SU-DHL-6 (cell line): ENCODE measurements around the gene NPAS3.

Source experiments
- H2AFZ ChIP-seq: fragments of 200-600 bp; sonication (generic); 2 replicates; pipeline ENCODE4 v1.6.1; 2014; ENCODE audit warnings: low read depth, mild to moderate bottlenecking, moderate library complexity, mixed read lengths, antibody characterized with exemption, low read length; ENCODE audit not compliant: severe bottlenecking
- H3F3A ChIP-seq: fragments of 200-600 bp; shearing (Covaris generic); 2 replicates; pipeline ENCODE4 v1.6.0; 2016; ENCODE audit warnings: antibody characterized with exemption, mild to moderate bottlenecking; ENCODE audit not compliant: insufficient read depth
- H3K27ac ChIP-seq: fragments of 200-600 bp; sonication (generic); 2 replicates; pipeline ENCODE4 v1.5.1; 2016; ENCODE audit warnings: low read depth, mild to moderate bottlenecking, low read length, moderate library complexity, mixed read lengths
- H3K27me3 ChIP-seq: fragments of 200-600 bp; sonication (generic), shearing (Covaris generic); 2 replicates; pipeline ENCODE4 v1.6.0; 2014; ENCODE audit warnings: mild to moderate bottlenecking, low read length
- H3K36me3 ChIP-seq: fragments of 200-600 bp; sonication (generic); 2 replicates; pipeline ENCODE4 v1.6.1; 2014; ENCODE audit warnings: mild to moderate bottlenecking, low read length, mixed read lengths
- H3K4me2 ChIP-seq: fragments of 300-600, 200-600 bp; shearing (Covaris generic), sonication (generic); 2 replicates; pipeline ENCODE4 v1.6.0; 2014; ENCODE audit warnings: low read length, low read depth, mild to moderate bottlenecking; ENCODE audit not compliant: poor library complexity, severe bottlenecking
- H3K4me3 ChIP-seq: fragments of 200-600 bp; sonication (generic); 2 replicates; pipeline ENCODE4 v1.5.1; 2014; ENCODE audit warnings: antibody characterized with exemption, low read length, mild to moderate bottlenecking, mixed read lengths; ENCODE audit not compliant: insufficient read depth, poor library complexity, severe bottlenecking
- H3K79me2 ChIP-seq: fragments of 200-600 bp; sonication (generic); 2 replicates; pipeline ENCODE4 v1.6.1; 2014; ENCODE audit warnings: mild to moderate bottlenecking, low read length, moderate library complexity; ENCODE audit not compliant: insufficient read depth
- H3K9ac ChIP-seq: fragments of 200-600 bp; sonication (generic); 2 replicates; pipeline ENCODE4 v1.7.0; 2014; ENCODE audit warnings: mild to moderate bottlenecking, low read length
- H3K9me2 ChIP-seq: fragments of 200-600 bp; sonication (generic); replicated peaks from 2 replicates; pipeline ENCODE4 v1.6.1; 2014; ENCODE audit warnings: low read length; ENCODE audit not compliant: insufficient read depth
- H3K9me3 ChIP-seq: fragments of 200-600 bp; sonication (generic); 2 replicates; pipeline ENCODE4 v1.6.1; 2014; ENCODE audit warnings: low read length, mixed read lengths; ENCODE audit not compliant: insufficient read depth
- H4K20me1 ChIP-seq: fragments of 200-600 bp; sonication (generic); 2 replicates; pipeline ENCODE4 v1.6.1; 2014; ENCODE audit warnings: low read depth, mild to moderate bottlenecking, antibody characterized with exemption, low read length, moderate library complexity, mixed read lengths
- EZH2phosphoT487 ChIP-seq: fragments of 200-600 bp; sonication (generic), shearing (Covaris generic); conservative IDR thresholded peaks from 2 replicates; pipeline ENCODE4 v1.6.1; 2018; ENCODE audit warnings: mild to moderate bottlenecking, antibody characterized with exemption, low read length, moderate library complexity, mixed read lengths
- TF ChIP-seq, protein P1 (sequence below): fragments of 200-600 bp; sonication (generic); IDR thresholded peaks from one replicate; pipeline ENCODE4 v1.5.1; 2017; ENCODE audit warnings: antibody characterized with exemption, mild to moderate bottlenecking, low read length, moderate library complexity; ENCODE audit not compliant: insufficient read depth, poor library complexity, severe bottlenecking

NPAS3 gene

GRCh38 chr14:33675415-33676130 lies 736.9 kb downstream of the NPAS3 start:
- H3F3A ChIP-seq, result no peaks in the 10 kb centered on the region
- TF ChIP-seq, protein P1, sequence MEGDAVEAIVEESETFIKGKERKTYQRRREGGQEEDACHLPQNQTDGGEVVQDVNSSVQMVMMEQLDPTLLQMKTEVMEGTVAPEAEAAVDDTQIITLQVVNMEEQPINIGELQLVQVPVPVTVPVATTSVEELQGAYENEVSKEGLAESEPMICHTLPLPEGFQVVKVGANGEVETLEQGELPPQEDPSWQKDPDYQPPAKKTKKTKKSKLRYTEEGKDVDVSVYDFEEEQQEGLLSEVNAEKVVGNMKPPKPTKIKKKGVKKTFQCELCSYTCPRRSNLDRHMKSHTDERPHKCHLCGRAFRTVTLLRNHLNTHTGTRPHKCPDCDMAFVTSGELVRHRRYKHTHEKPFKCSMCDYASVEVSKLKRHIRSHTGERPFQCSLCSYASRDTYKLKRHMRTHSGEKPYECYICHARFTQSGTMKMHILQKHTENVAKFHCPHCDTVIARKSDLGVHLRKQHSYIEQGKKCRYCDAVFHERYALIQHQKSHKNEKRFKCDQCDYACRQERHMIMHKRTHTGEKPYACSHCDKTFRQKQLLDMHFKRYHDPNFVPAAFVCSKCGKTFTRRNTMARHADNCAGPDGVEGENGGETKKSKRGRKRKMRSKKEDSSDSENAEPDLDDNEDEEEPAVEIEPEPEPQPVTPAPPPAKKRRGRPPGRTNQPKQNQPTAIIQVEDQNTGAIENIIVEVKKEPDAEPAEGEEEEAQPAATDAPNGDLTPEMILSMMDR, result no peak
- no peak for TF ChIP-seq EZH2phosphoT487
- no peak overlapping the region for H3K27ac ChIP-seq
- H4K20me1 ChIP-seq, result no peaks in the 10 kb centered on the region
- H3K9ac ChIP-seq, result no peak overlapping the region
- H3K79me2 ChIP-seq, result no peaks in the 10 kb centered on the region
- H3K9me3 ChIP-seq, result no peaks in the 10 kb centered on the region
- no peaks in the 10 kb centered on the region for H3K9me2 ChIP-seq
- H2AFZ ChIP-seq, result no peak overlapping the region
- no peaks in the 10 kb centered on the region for H3K27me3 ChIP-seq
- no peaks in the 10 kb centered on the region for H3K36me3 ChIP-seq
- H3K4me3 ChIP-seq, result no peak overlapping the region
- H3K4me2 ChIP-seq, result no peak overlapping the region

- TF ChIP-seq, protein P1, result no peak
- TF ChIP-seq EZH2phosphoT487, result no peak
- H3F3A ChIP-seq, result no peaks in the 10 kb centered on the region
- H3K4me2 ChIP-seq, result no peak overlapping the region
- H3K36me3 ChIP-seq, result no peaks in the 10 kb centered on the region
- no peaks in the 10 kb centered on the region for H4K20me1 ChIP-seq
- no peak overlapping the region for H3K4me3 ChIP-seq
- no peaks in the 10 kb centered on the region for H3K27me3 ChIP-seq
- H2AFZ ChIP-seq, result no peak overlapping the region
- no peaks in the 10 kb centered on the region for H3K9me2 ChIP-seq
- H3K9ac ChIP-seq, result no peak overlapping the region
- H3K79me2 ChIP-seq, result no peaks in the 10 kb centered on the region
- no peaks in the 10 kb centered on the region for H3K9me3 ChIP-seq
- no peak overlapping the region for H3K27ac ChIP-seq
These were observed 737.5 kb downstream of the NPAS3 start for GRCh38 chr14:33676135-33676566.

DNA sequence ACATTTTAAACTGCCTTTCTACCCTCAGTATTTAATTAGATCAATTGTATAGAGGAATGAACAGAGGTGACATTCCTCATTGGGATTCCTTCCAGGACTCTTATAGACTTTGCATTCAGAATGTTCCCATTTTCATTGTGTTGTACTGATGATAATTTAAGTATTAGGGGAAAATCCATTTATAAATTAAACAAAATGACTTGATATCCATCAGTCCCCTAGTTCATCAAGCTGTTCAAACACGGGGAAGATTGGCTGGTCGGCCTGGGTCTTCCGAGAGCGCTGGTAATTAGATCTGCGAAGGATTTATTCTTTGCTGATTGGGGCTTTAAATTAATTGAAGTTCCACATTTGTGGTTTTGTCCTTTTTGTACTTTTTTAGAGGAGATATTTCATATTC lies 738.2 kb downstream of the NPAS3 start:
- Histone ChIP-seq H2AFZ (no peak overlapping the region), H3K36me3 (no peaks in the 10 kb centered on the region), H3K4me2 (no peak overlapping the region), H3K79me2 (no peaks in the 10 kb centered on the region), H3K27ac (no peak overlapping the region), H3K9ac (no peak overlapping the region), H3K4me3 (no peak overlapping the region), H3K9me2 (no peaks in the 10 kb centered on the region), H3F3A (no peaks in the 10 kb centered on the region), H3K27me3 (no peaks in the 10 kb centered on the region), H4K20me1 (no peaks in the 10 kb centered on the region), H3K9me3 (no peaks in the 10 kb centered on the region)
- TF ChIP-seq EZH2phosphoT487, result no peak
- TF ChIP-seq, protein P1, result no peak
